Measurements from ENCODE around the gene CMPK2.

GRCh38 chr2:6833300-6833604 lies 32.5 kb downstream of the CMPK2 start:
- TF ChIP-seq CTCF (tag by site-specific recombination; IDR thresholded peaks at IDR 0.05) (no peak), ZBTB10 (tag by site-specific recombination; IDR thresholded peaks at IDR 0.05) (no peak)

All from HEK293 (cell line).